ENCODE results near the gene IL2RA. TPM values are rescaled to one million over a fixed set of nuclear protein-coding genes. Genes with fewer than 3 reads are reported as not detected.

IL2RA gene
- total and polyA plus RNA-seq, 9 of the 15 experiments (the other 6 are each of a cell fraction or from before 2014, with no cell fraction given), result 0.95 TPM; not detected in 8

- TF ChIP-seq ZNF277 (CRISPR knock-in tag; IDR thresholded peaks at IDR 0.05; ENCODE audit: borderline replicate concordance) (no peak), SRSF1 (IDR thresholded peaks at IDR 0.05; ENCODE audit: low read depth, low read length) (no peak), ZKSCAN8 (CRISPR knock-in tag; IDR thresholded peaks at IDR 0.05) (no peak), ATF6 (CRISPR knock-in tag; IDR thresholded peaks at IDR 0.05) (0 out of 2 replicates have a peak, but pooled peaks have one; percentile 87), KDM1A (IDR thresholded peaks at IDR 0.05) (no peak), ZBTB33 (CRISPR knock-in tag; IDR thresholded peaks at IDR 0.05) (no peak), ZMIZ1 (IDR thresholded peaks at IDR 0.05; ENCODE audit: low read depth in 2 of 2, low read length in 2 of 2) (no peak), YBX1 (IDR thresholded peaks at IDR 0.05) (no peak), FOXA3 (CRISPR knock-in tag; conservative IDR thresholded peaks at IDR 0.05 in 1 of 2, IDR thresholded peaks at IDR 0.05 in 1 of 2) (0 out of 4 replicates have a peak, but pooled peaks of 1 of the 2 experiments have one; percentile 19), ZNF347 (CRISPR knock-in tag; IDR thresholded peaks at IDR 0.05; ENCODE audit: low read depth) (no peak), CBX3 (IDR thresholded peaks at IDR 0.05; ENCODE audit: borderline replicate concordance in 1 of 2, low read length in 2 of 2) (no peak), ZNF124 (CRISPR knock-in tag; IDR thresholded peaks at IDR 0.05) (no peak), CREB1 (IDR thresholded peaks at IDR 0.05) (no peak), CREB1 (CRISPR knock-in tag; IDR thresholded peaks at IDR 0.05) (0 out of 2 replicates have a peak, but pooled peaks have one; percentile 36), BRD9 (IDR thresholded peaks at IDR 0.05; ENCODE audit: low read depth, partially characterized antibody) (no peak), ZNF668 (CRISPR knock-in tag; IDR thresholded peaks at IDR 0.05) (no peak), POLR2B (IDR thresholded peaks at IDR 0.05; ENCODE audit: low read depth, partially characterized antibody) (no peak)
These were observed 85.4 kb downstream of the IL2RA start (continued) for GRCh38 chr10:5976512-5977470.
